Measurements from ENCODE around the gene DRD4. TPM values are rescaled to one million over a fixed set of nuclear protein-coding genes. Genes with fewer than 3 reads are reported as not detected.

Gene DRD4
- total and polyA plus RNA-seq, 4 experiments from 2014 or later = 0.64 to 1.0 TPM; not detected in 2

GRCh38 chr11:605286-606129, 31.6 kb upstream of the DRD4 start:
- Mint-ChIP-seq H3K9me3 (no peaks in the 10 kb centered on the region), H3K27me3 (no peaks in the 10 kb centered on the region), H3K27ac (peak overlapping the region in 1 of 7 donors; percentile 57), H3K36me3 (peaks cover 24 to 45% of the 10 kb centered on the region in 2 donors), H3K4me3 (no peak overlapping the region), H3K4me1 (no peaks in the 10 kb centered on the region)
- H3K27me3 ChIP-seq (ENCODE audit: insufficient read depth, low read length) = no peaks in the 10 kb centered on the region
- H3K36me3 ChIP-seq (ENCODE audit: insufficient read depth, low read length) = peaks cover 67% of the 10 kb centered on the region
- H3K4me1 ChIP-seq (ENCODE audit: insufficient read depth, low read length) = no peaks in the 10 kb centered on the region
- ChIA-PET POLR2A (ENCODE audit: partially characterized antibody) (interaction anchor here (0.7 to 1.1 kb wide), 2 partner anchors 10 to 16 kb away, joined by 3 read pairs; partner anchors contain the start of gene IRF7), CTCF (ENCODE audit: partially characterized antibody) (no interaction called here)
- no peak overlapping the region for H3K27ac ChIP-seq (ENCODE audit: low read depth, low read length)
- intact Hi-C loops (cut with micrococcal nuclease) = no loop called here
- H3K4me3 ChIP-seq (ENCODE audit: low read length in 2 of 2) = no peak overlapping the region
- DNase-seq = peak in 1 of 5 donors; percentile 3
- no peaks in the 10 kb centered on the region for H3K9me3 ChIP-seq (ENCODE audit: control insufficient read depth in 1 of 2, low read length in 2 of 2)

DNA sequence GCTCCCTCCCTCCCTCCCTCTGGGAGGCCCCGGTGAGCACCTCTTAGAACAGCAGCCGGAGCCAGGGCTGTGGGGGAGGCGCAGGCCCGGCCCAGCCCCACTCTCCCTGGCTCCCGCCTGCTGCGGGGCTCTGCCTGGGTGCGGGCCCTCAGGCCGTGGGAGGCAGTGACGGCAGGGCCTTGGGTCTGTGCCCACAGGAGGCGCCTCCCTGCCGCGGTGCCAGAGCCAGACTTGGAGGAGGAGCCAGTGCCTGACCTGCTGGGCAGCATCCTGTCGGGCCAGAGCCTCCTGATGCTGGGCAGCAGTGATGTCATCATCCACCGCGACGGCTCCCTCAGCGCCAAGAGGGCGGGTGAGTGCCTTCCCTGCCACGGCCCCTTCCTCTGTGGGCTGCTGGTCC, 30.8 kb upstream of the DRD4 start:
- intact Hi-C loops (cut with micrococcal nuclease) = no loop called here
- H3K27me3 ChIP-seq (ENCODE audit: insufficient read depth, low read length) = no peaks in the 10 kb centered on the region
- no peak overlapping the region for H3K4me3 Mint-ChIP-seq
- H3K9me3 Mint-ChIP-seq = no peaks in the 10 kb centered on the region
- H3K9me3 ChIP-seq (ENCODE audit: control insufficient read depth in 1 of 2, low read length in 2 of 2) = no peaks in the 10 kb centered on the region
- ChIA-PET POLR2A (ENCODE audit: partially characterized antibody) (interaction anchor here (1.6 kb wide), 1 partner anchor 30 kb away, joined by 5 read pairs; no protein-coding TSS in a partner anchor), CTCF (ENCODE audit: partially characterized antibody) (interaction anchor here (1.1 kb wide), 1 partner anchor 30 kb away, joined by 3 read pairs; no protein-coding TSS in a partner anchor)
- peaks cover 72% of the 10 kb centered on the region for H3K36me3 ChIP-seq (ENCODE audit: insufficient read depth, low read length)
- peaks cover 24 to 49% of the 10 kb centered on the region in 2 donors for H3K36me3 Mint-ChIP-seq
- H3K4me1 Mint-ChIP-seq = no peaks in the 10 kb centered on the region
- DNase-seq = no peak
- H3K4me3 ChIP-seq (ENCODE audit: low read length in 2 of 2) = no peak overlapping the region
- no peaks in the 10 kb centered on the region for H3K4me1 ChIP-seq (ENCODE audit: insufficient read depth, low read length)
- no peaks in the 10 kb centered on the region for H3K27me3 Mint-ChIP-seq
- no peak overlapping the region for H3K27ac ChIP-seq (ENCODE audit: low read depth, low read length)
- H3K27ac Mint-ChIP-seq = peak overlapping the region in 2 of 7 donors; percentile 12 to 73

DNA sequence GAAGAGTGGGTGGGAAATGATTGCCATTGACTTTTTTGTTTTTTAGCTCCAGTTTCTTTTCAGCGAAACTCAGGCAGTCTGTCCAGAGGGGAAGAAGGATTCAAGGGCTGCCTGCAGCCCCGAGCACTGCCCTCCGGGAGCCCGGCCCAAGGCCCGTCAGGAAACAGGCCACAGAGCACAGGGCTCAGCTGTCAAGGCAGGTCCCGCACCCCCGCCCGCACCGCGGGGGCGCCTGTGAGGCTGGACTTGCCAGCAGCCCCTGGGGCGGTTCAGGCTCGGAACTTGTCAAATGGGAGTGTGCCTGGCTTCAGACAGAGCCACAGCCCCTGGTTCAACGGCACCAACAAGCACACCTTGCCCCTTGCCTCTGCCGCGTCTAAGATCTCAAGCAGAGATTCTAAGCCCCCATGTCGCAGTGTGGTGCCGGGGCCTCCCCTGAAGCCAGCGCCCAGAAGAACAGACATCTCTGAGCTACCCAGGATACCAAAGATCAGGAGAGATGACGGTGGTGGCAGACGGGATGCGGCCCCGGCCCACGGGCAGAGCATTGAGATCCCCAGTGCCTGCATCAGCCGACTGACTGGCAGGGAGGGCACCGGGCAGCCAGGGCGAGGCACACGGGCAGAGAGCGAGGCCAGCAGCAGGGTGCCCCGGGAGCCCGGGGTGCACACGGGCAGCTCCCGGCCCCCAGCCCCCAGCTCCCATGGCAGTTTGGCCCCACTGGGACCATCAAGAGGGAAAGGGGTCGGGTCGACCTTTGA, 29.9 kb upstream of the DRD4 start:
- Histone ChIP-seq H3K27ac (ENCODE audit: low read depth, low read length) (no peak overlapping the region), H3K4me1 (ENCODE audit: insufficient read depth, low read length) (no peaks in the 10 kb centered on the region), H3K36me3 (ENCODE audit: insufficient read depth, low read length) (peaks cover 71% of the 10 kb centered on the region), H3K27me3 (ENCODE audit: insufficient read depth, low read length) (no peaks in the 10 kb centered on the region), H3K9me3 (ENCODE audit: control insufficient read depth in 1 of 2, low read length in 2 of 2) (no peaks in the 10 kb centered on the region), H3K4me3 (ENCODE audit: low read length in 2 of 2) (no peak overlapping the region)
- peaks cover 18 to 47% of the 10 kb centered on the region in 2 donors for H3K36me3 Mint-ChIP-seq
- H3K27ac Mint-ChIP-seq = peak overlapping the region in 5 of 7 donors; percentile 5 to 73 (median 48)
- intact Hi-C loops (cut with micrococcal nuclease) = no loop called here
- DNase-seq = no peak
- H3K27me3 Mint-ChIP-seq = no peaks in the 10 kb centered on the region
- ChIA-PET CTCF (ENCODE audit: partially characterized antibody) (interaction anchor here (1.1 kb wide), 1 partner anchor 31 kb away, joined by 3 read pairs; no protein-coding TSS in a partner anchor), POLR2A (ENCODE audit: partially characterized antibody) (interaction anchor here (0.8 to 1.6 kb wide), 3 partner anchors 22 to 31 kb away, joined by 3 to 5 read pairs (median 4); no protein-coding TSS in a partner anchor)
- no peaks in the 10 kb centered on the region for H3K9me3 Mint-ChIP-seq
- no peak overlapping the region for H3K4me3 Mint-ChIP-seq
- peaks cover 2 to 5% (median 2%) of the 10 kb centered on the region in 4 donors for H3K4me1 Mint-ChIP-seq

- H3K4me1 Mint-ChIP-seq = peaks cover 2 to 9% (median 4%) of the 10 kb centered on the region in 4 donors
- intact Hi-C loops (cut with micrococcal nuclease) = no loop called here
- peaks cover 77% of the 10 kb centered on the region for H3K36me3 ChIP-seq (ENCODE audit: insufficient read depth, low read length)
- H3K4me3 Mint-ChIP-seq = no peak overlapping the region
- H3K27ac Mint-ChIP-seq = peak overlapping the region in 2 of 7 donors; percentile 50 to 68
- peaks cover 3% of the 10 kb centered on the region for H3K4me1 ChIP-seq (ENCODE audit: insufficient read depth, low read length)
- H3K36me3 Mint-ChIP-seq = peaks cover 18 to 47% of the 10 kb centered on the region in 2 donors
- H3K27ac ChIP-seq (ENCODE audit: low read depth, low read length) = no peak overlapping the region
- DNase-seq = peak in 1 of 5 donors; percentile 14
- H3K27me3 ChIP-seq (ENCODE audit: insufficient read depth, low read length) = no peaks in the 10 kb centered on the region
- no peaks in the 10 kb centered on the region for H3K9me3 Mint-ChIP-seq
- no peaks in the 10 kb centered on the region for H3K9me3 ChIP-seq (ENCODE audit: control insufficient read depth in 1 of 2, low read length in 2 of 2)
- POLR2A ChIA-PET (ENCODE audit: partially characterized antibody) = interaction anchor here (1.1 kb wide), 1 partner anchor 23 kb away, joined by 3 read pairs; no protein-coding TSS in a partner anchor
- H3K4me3 ChIP-seq (ENCODE audit: low read length in 2 of 2) = no peak overlapping the region
- H3K27me3 Mint-ChIP-seq = no peaks in the 10 kb centered on the region
- CTCF ChIA-PET (ENCODE audit: partially characterized antibody) = no interaction called here
Measured at GRCh38 chr11:607971-608659, 29.0 kb upstream of the DRD4 start.

GRCh38 chr11:608791-609251, 28.2 kb upstream of the DRD4 start:
- ChIA-PET CTCF (ENCODE audit: partially characterized antibody) (no interaction called here), POLR2A (ENCODE audit: partially characterized antibody) (no interaction called here)
- Mint-ChIP-seq H3K36me3 (peaks cover 18 to 44% of the 10 kb centered on the region in 2 donors), H3K4me3 (no peak overlapping the region), H3K27me3 (no peaks in the 10 kb centered on the region), H3K27ac (peak overlapping the region in 3 of 7 donors; percentile 53 to 79 (median 68)), H3K4me1 (peaks cover 2 to 15% (median 8%) of the 10 kb centered on the region in 4 donors), H3K9me3 (no peaks in the 10 kb centered on the region)
- Histone ChIP-seq H3K36me3 (ENCODE audit: insufficient read depth, low read length) (peaks cover 74% of the 10 kb centered on the region), H3K9me3 (ENCODE audit: control insufficient read depth in 1 of 2, low read length in 2 of 2) (no peaks in the 10 kb centered on the region), H3K27ac (ENCODE audit: low read depth, low read length) (no peak overlapping the region), H3K4me3 (ENCODE audit: low read length in 2 of 2) (no peak overlapping the region), H3K27me3 (ENCODE audit: insufficient read depth, low read length) (no peaks in the 10 kb centered on the region), H3K4me1 (ENCODE audit: insufficient read depth, low read length) (peaks cover 9% of the 10 kb centered on the region)
- DNase-seq = no peak
- intact Hi-C loops (cut with micrococcal nuclease) = no loop called here

DNA sequence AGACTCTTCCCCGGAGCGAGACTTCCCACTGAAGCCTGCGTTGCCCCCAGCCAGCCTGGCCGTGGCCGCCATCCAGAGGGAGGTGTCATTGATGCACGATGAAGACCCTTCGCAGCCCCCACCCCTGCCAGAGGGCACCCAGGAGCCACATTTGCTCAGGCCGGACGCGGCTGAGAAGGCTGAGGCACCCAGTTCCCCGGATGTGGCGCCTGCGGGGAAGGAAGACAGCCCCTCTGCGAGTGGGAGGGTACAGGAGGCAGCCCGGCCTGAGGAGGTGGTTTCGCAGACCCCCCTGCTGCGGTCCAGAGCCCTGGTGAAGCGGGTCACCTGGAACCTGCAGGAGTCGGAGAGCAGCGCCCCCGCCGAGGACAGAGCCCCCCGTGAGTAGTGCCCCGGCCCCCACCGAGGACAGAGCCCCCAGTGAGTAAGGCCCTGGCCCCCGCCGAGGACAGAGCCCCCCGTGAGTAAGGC, 27.7 kb upstream of the DRD4 start:
- H3K9me3 Mint-ChIP-seq = no peaks in the 10 kb centered on the region
- peaks cover 2 to 21% (median 11%) of the 10 kb centered on the region in 4 donors for H3K4me1 Mint-ChIP-seq
- Histone ChIP-seq H3K9me3 (ENCODE audit: control insufficient read depth in 1 of 2, low read length in 2 of 2) (no peaks in the 10 kb centered on the region), H3K36me3 (ENCODE audit: insufficient read depth, low read length) (peaks cover 74% of the 10 kb centered on the region), H3K4me3 (ENCODE audit: low read length in 2 of 2) (no peak overlapping the region), H3K27me3 (ENCODE audit: insufficient read depth, low read length) (no peaks in the 10 kb centered on the region), H3K27ac (ENCODE audit: low read depth, low read length) (no peak overlapping the region), H3K4me1 (ENCODE audit: insufficient read depth, low read length) (peaks cover 14% of the 10 kb centered on the region)
- peaks cover 14 to 39% of the 10 kb centered on the region in 2 donors for H3K36me3 Mint-ChIP-seq
- no peak overlapping the region for H3K4me3 Mint-ChIP-seq
- ChIA-PET CTCF (ENCODE audit: partially characterized antibody) (no interaction called here), POLR2A (ENCODE audit: partially characterized antibody) (no interaction called here)
- peak overlapping the region in 1 of 7 donors; percentile 29 for H3K27ac Mint-ChIP-seq
- peak in 1 of 5 donors; percentile 25 for DNase-seq
- H3K27me3 Mint-ChIP-seq = no peaks in the 10 kb centered on the region
- intact Hi-C loops (cut with micrococcal nuclease) = no loop called here
